IPS-11a (cell line): ENCODE data around the gene TAMALIN.
A peak's percentile ranks its signal among the peaks of the same experiment; 100 is the strongest.
"Not testable (repeated sequence)": the region's sequence is repeated elsewhere in the genome, so short reads cannot be mapped to it uniquely, and the experiment has no call there.

Source experiments
- H3K4me3 ChIP-seq: one replicate; pipeline ENCODE4 v1.5.1; 2013; ENCODE audit warnings: low read depth, low read length, control low read depth

TAMALIN gene

GRCh38 chr12:52006726-52007157 lies at the start of gene TAMALIN:
TSS of gene TAMALIN (plus strand) at chr12:52006946. CDS start at chr12:52007020, 74 bp downstream.
- peak within 1 kb of the TSS; percentile 48 for H3K4me3 ChIP-seq

GRCh38 chr12:51958542-51958941 lies 48.2 kb upstream of the TAMALIN start:
- H3K4me3 ChIP-seq = no peak overlapping the region

GRCh38 chr12:51959211-51959610 lies 47.5 kb upstream of the TAMALIN start:
- H3K4me3 ChIP-seq = no peak overlapping the region

GRCh38 chr12:51959921-51960320 lies 46.8 kb upstream of the TAMALIN start:
- H3K4me3 ChIP-seq = no peak overlapping the region

- H3K4me3 ChIP-seq = no peak overlapping the region
Measured at GRCh38 chr12:51960488-51960887, 46.3 kb upstream of the TAMALIN start.

- H3K4me3 ChIP-seq = no peak overlapping the region
Measured at GRCh38 chr12:51960890-51961289, 45.9 kb upstream of the TAMALIN start.

- H3K4me3 ChIP-seq = no peak overlapping the region
Measured at GRCh38 chr12:51961834-51962233, 44.9 kb upstream of the TAMALIN start.

GRCh38 chr12:51962737-51963136 lies 44.0 kb upstream of the TAMALIN start:
- no peak overlapping the region for H3K4me3 ChIP-seq

- H3K4me3 ChIP-seq = no peak overlapping the region
Measured at GRCh38 chr12:51963477-51963876, 43.3 kb upstream of the TAMALIN start.

GRCh38 chr12:51969643-51970042 lies 37.1 kb upstream of the TAMALIN start:
- H3K4me3 ChIP-seq = no peak overlapping the region

- no peak overlapping the region for H3K4me3 ChIP-seq
Measured at GRCh38 chr12:51970904-51971646, 35.7 kb upstream of the TAMALIN start.

- H3K4me3 ChIP-seq = no peak overlapping the region
Measured at GRCh38 chr12:51971679-51972421, 34.9 kb upstream of the TAMALIN start.

GRCh38 chr12:51972422-51972812 lies 34.3 kb upstream of the TAMALIN start:
- no peak overlapping the region for H3K4me3 ChIP-seq

GRCh38 chr12:51972849-51973273 lies 33.9 kb upstream of the TAMALIN start:
- no peak overlapping the region for H3K4me3 ChIP-seq

GRCh38 chr12:51973560-51973959 lies 33.2 kb upstream of the TAMALIN start:
- H3K4me3 ChIP-seq = no peak overlapping the region

GRCh38 chr12:51974646-51975045 lies 32.1 kb upstream of the TAMALIN start:
- no peak overlapping the region for H3K4me3 ChIP-seq

GRCh38 chr12:51975196-51975595 lies 31.6 kb upstream of the TAMALIN start:
- no peak overlapping the region for H3K4me3 ChIP-seq

GRCh38 chr12:51976376-51977160 lies 30.2 kb upstream of the TAMALIN start:
- H3K4me3 ChIP-seq = no peak overlapping the region

- no peak overlapping the region for H3K4me3 ChIP-seq
Measured at GRCh38 chr12:51977320-51977753, 29.4 kb upstream of the TAMALIN start.

- not testable (repeated sequence) for H3K4me3 ChIP-seq
Measured at GRCh38 chr12:51979306-51979705, 27.4 kb upstream of the TAMALIN start.

GRCh38 chr12:51980051-51980808 lies 26.5 kb upstream of the TAMALIN start:
- no peak overlapping the region for H3K4me3 ChIP-seq
